Endothelial cell of umbilical vein (primary cell): ENCODE measurements around the gene TMEM120A. TPM values are rescaled to one million over a fixed set of nuclear protein-coding genes. Genes with fewer than 3 reads are reported as not detected.

ENCODE experiments used
- BruUV-seq: library from RNA; stranded (reverse); fragments of 400-500 nt; replicated peaks from 2 replicates; lab custom pipeline; 2021; lab: Mats Ljungman, UMichigan
- CTCF ChIA-PET: fragments of 300-600, 350-600 bp; sonication (Branson Sonifier 250); formaldehyde crosslinking; loops from one replicate; lab custom pipeline; 2021; ENCODE audit warnings: antibody characterized with exemption, inconsistent platforms; lab: Charles Lee
- POLR2A ChIA-PET: fragments of 300-600, 350-600 bp; sonication (Branson Sonifier 250); formaldehyde crosslinking; loops from one replicate; lab custom pipeline; 2021; ENCODE audit warnings: antibody characterized with exemption, inconsistent platforms; lab: Charles Lee
- DNase-seq: peaks from one replicate; pipeline ENCODE4 v3.0.0-alpha.2; 2011; ENCODE audit warnings: low read depth, low spot score
- FAIRE-seq: peaks from 2 replicates; lab custom pipeline; 2011; peaks lifted over from hg19 to GRCh38; lab: Jason Lieb, UNC
- H2AFZ ChIP-seq: 2 replicates; pipeline ENCODE4 v1.6.0; 2012; ENCODE audit warnings: low read depth, low read length, control low read depth, inconsistent platforms
- H3K27ac ChIP-seq: 2 replicates; pipeline ENCODE4 v1.5.1; 2011; ENCODE audit warnings: low read depth, mild to moderate bottlenecking, control low read depth, low read length, moderate library complexity; ENCODE audit not compliant: insufficient read depth
- H3K27me3 ChIP-seq, 2 experiments: 2 replicates each; pipeline versions ENCODE4 v1.6.0 to v1.6.1; 2011; ENCODE audit warnings: low read length in 2 of 2, mixed read lengths in 1 of 2; ENCODE audit not compliant: control insufficient read depth in 2 of 2, insufficient read depth in 2 of 2
- H3K36me3 ChIP-seq, 2 experiments: 2 replicates in 1 of 2; 3 replicates in 1 of 2; pipeline ENCODE4 v1.5.1; 2011; ENCODE audit warnings: low read length in 2 of 2, mild to moderate bottlenecking in 1 of 2, moderate library complexity in 1 of 2; ENCODE audit not compliant: control insufficient read depth in 2 of 2, insufficient read depth in 2 of 2; ENCODE audit errors: extremely low read depth in 1 of 2
- H3K4me1 ChIP-seq: 3 replicates; pipeline ENCODE4 v1.5.1; 2011; ENCODE audit warnings: mild to moderate bottlenecking, low read length; ENCODE audit not compliant: control insufficient read depth, insufficient read depth; ENCODE audit errors: extremely low read depth
- H3K4me2 ChIP-seq: 2 replicates; pipeline ENCODE4 v1.6.1; 2011; ENCODE audit warnings: low read length, control low read depth, mixed read lengths; ENCODE audit not compliant: insufficient read depth
- H3K4me3 ChIP-seq, 3 experiments: fragments of 200-600 bp in 1 of 3; sonication (generic), shearing (Covaris generic) in 1 of 3; replicated peaks in 1 of 3; 2 replicates each; pipeline ENCODE4 v1.5.1; 2011 to 2016; ENCODE audit warnings: control low read depth in 3 of 3, low read length in 3 of 3, mild to moderate bottlenecking in 2 of 3, inconsistent platforms in 1 of 3, low read depth in 1 of 3, moderate library complexity in 1 of 3; ENCODE audit not compliant: insufficient read depth in 1 of 3
- H3K79me2 ChIP-seq: 2 replicates; pipeline ENCODE4 v1.6.0; 2012; ENCODE audit warnings: low read length, inconsistent platforms; ENCODE audit not compliant: control insufficient read depth, insufficient read depth
- H3K9ac ChIP-seq: replicated peaks from 2 replicates; pipeline ENCODE3; 2011; ENCODE audit warnings: low read length, control low read depth; ENCODE audit not compliant: insufficient read depth; ENCODE audit errors: extremely low read depth
- H3K9me1 ChIP-seq: replicated peaks from 3 replicates; pipeline ENCODE4 v1.6.0; 2011; ENCODE audit warnings: mild to moderate bottlenecking, low read length; ENCODE audit not compliant: control insufficient read depth, insufficient read depth; ENCODE audit errors: extremely low read depth
- H3K9me3 ChIP-seq: replicated peaks from 2 replicates; pipeline ENCODE4 v1.5.1; 2012; ENCODE audit warnings: low read length, inconsistent platforms; ENCODE audit not compliant: control insufficient read depth, insufficient read depth
- H4K20me1 ChIP-seq: replicated peaks from 2 replicates; pipeline ENCODE3; 2011; ENCODE audit warnings: mild to moderate bottlenecking, low read length; ENCODE audit not compliant: control insufficient read depth, insufficient read depth; ENCODE audit errors: extremely low read depth
- EZH2 ChIP-seq: IDR thresholded peaks from 2 replicates; pipeline ENCODE4 v1.6.1; 2012; ENCODE audit warnings: borderline replicate concordance, low read depth, mild to moderate bottlenecking, moderate library complexity, low read length, inconsistent platforms; ENCODE audit not compliant: severe bottlenecking
- FOS ChIP-seq: IDR thresholded peaks from 2 replicates; pipeline ENCODE4 v1.6.1; 2011; ENCODE audit warnings: mild to moderate bottlenecking, low read length, moderate library complexity, borderline replicate concordance; ENCODE audit not compliant: insufficient read depth
- GATA2 ChIP-seq: IDR thresholded peaks from 2 replicates; pipeline ENCODE4 v1.7.0; 2011; ENCODE audit warnings: low read depth, mild to moderate bottlenecking, moderate library complexity, mixed read lengths, low read length; ENCODE audit not compliant: insufficient read length, insufficient read depth
- JUN ChIP-seq: IDR thresholded peaks from 2 replicates; pipeline ENCODE4 v1.6.1; 2011; ENCODE audit warnings: borderline replicate concordance, low read depth; ENCODE audit not compliant: insufficient read length, insufficient read depth
- MYC ChIP-seq: IDR thresholded peaks from one replicate; pipeline ENCODE4 v1.6.1; 2011; ENCODE audit warnings: mild to moderate bottlenecking, low read depth, low read length
- POLR2A ChIP-seq: IDR thresholded peaks from 2 replicates; pipeline ENCODE4 v1.6.1; 2012; ENCODE audit warnings: low read depth, mild to moderate bottlenecking, control low read depth, low read length
- POLR2AphosphoS5 ChIP-seq: IDR thresholded peaks from 2 replicates; pipeline ENCODE4 v1.6.1; 2012; ENCODE audit warnings: low read depth, mild to moderate bottlenecking, control low read depth, low read length, moderate library complexity; ENCODE audit not compliant: insufficient read depth
- dilution Hi-C: fragments of 300-500 bp; cut with MboI; formaldehyde crosslinking; loops from one replicate; pipeline ENCODE4 v1.15.0; 2019; ENCODE audit warnings: low sequenced_read_pairs; ENCODE audit not compliant: extremely low pct_ligation_motif_present
- intact Hi-C: fragments of 100-400 bp; cut with micrococcal nuclease; formaldehyde crosslinking; loops from one replicate; pipeline ENCODE4 v1.10.0; 2022
- polyA plus RNA-seq, 4 experiments: library from polyadenylated mRNA; depleted of rRNA in 3 of 4; stranded (reverse) in 3 of 4; unstranded in 1 of 4; fragments of >200 nt; gene quantifications; 2 replicates each; pipeline versions ENCODE4 v1.2.1 to v1.2.3, GENCODE V29; 2011 to 2012; ENCODE audit warnings: missing spikeins in 1 of 4
- total RNA-seq: library from RNA; stranded (reverse); gene quantifications from 2 replicates; pipeline ENCODE4 v1.2.3, GENCODE V29; 2021
- TF ChIP-seq, protein P1 (sequence below): IDR thresholded peaks from 2 replicates; pipeline ENCODE4 v1.6.1; 2011; ENCODE audit not compliant: insufficient read depth, insufficient read length
- TF ChIP-seq, protein P2 (sequence below), 2 donors: IDR thresholded peaks; 1 replicate in 1 of 2; 2 replicates in 1 of 2; pipeline ENCODE4 v1.5.1; 2011; ENCODE audit warnings: low read length in 2 of 2, mild to moderate bottlenecking in 2 of 2, moderate library complexity in 2 of 2, control low read depth in 1 of 2, inconsistent platforms in 1 of 2, low read depth in 1 of 2; ENCODE audit not compliant: insufficient read depth in 1 of 2; ENCODE audit errors: extremely low read depth in 1 of 2

TMEM120A gene
- total and polyA plus RNA-seq, 2 donors (not counting 3 experiments of a cell fraction or from before 2014, with no cell fraction given): 38.6 to 133 TPM

DNA sequence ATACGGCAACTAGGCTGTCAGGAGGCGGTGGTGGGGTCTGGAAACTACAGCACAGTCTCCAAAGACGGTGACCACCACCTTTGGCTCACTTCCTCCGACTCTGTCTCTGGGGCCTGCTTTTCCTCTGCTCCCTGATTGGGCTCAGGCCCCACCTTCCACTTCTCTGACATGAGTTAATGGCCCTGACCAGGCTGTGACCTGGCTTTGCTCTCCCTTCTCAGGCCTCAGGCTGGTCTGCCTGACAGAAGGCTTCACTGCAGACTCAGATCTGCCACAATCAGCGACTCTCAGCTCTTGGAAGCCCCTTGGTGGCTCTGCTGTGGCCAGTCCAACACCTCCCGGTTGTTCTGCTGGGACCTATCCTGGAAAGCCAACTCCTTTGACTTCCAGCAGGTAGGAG, 45.7 kb upstream of the TMEM120A start:
- FAIRE-seq: no peak

More for the DNA sequence above, 45.7 kb upstream of the TMEM120A start:
- no peak overlapping the region for H3K27ac ChIP-seq
- H3K9me3 ChIP-seq: no peaks in the 10 kb centered on the region
- H3K4me3 ChIP-seq: no peak overlapping the region
- ChIA-PET POLR2A (interaction anchor here (0.6 kb wide), 1 partner anchor 118 kb away, joined by 3 read pairs; no protein-coding TSS in a partner anchor), CTCF (no interaction called here)
- H3K4me1 ChIP-seq: no peaks in the 10 kb centered on the region
- no peak overlapping the region for H3K4me2 ChIP-seq
- H3K36me3 ChIP-seq: peaks cover 0 to 2% of the 10 kb centered on the region in 2 experiments
- H3K27me3 ChIP-seq: no peaks in the 10 kb centered on the region
- DNase-seq: no peak
- intact Hi-C loops (no loop called here), dilution Hi-C loops (no loop called here)
- H3K9me1 ChIP-seq: no peaks in the 10 kb centered on the region
- BruUV-seq: no TSS peak
- H4K20me1 ChIP-seq: no peaks in the 10 kb centered on the region
- peaks cover 2% of the 10 kb centered on the region for H3K79me2 ChIP-seq
- TF ChIP-seq FOS (no peak), POLR2AphosphoS5 (no peak), GATA2 (no peak), MYC (no peak), EZH2 (no peak), POLR2A (no peak), JUN (no peak)
- TF ChIP-seq, protein P1, sequence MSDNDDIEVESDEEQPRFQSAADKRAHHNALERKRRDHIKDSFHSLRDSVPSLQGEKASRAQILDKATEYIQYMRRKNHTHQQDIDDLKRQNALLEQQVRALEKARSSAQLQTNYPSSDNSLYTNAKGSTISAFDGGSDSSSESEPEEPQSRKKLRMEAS: no peak
- TF ChIP-seq, protein P2, sequence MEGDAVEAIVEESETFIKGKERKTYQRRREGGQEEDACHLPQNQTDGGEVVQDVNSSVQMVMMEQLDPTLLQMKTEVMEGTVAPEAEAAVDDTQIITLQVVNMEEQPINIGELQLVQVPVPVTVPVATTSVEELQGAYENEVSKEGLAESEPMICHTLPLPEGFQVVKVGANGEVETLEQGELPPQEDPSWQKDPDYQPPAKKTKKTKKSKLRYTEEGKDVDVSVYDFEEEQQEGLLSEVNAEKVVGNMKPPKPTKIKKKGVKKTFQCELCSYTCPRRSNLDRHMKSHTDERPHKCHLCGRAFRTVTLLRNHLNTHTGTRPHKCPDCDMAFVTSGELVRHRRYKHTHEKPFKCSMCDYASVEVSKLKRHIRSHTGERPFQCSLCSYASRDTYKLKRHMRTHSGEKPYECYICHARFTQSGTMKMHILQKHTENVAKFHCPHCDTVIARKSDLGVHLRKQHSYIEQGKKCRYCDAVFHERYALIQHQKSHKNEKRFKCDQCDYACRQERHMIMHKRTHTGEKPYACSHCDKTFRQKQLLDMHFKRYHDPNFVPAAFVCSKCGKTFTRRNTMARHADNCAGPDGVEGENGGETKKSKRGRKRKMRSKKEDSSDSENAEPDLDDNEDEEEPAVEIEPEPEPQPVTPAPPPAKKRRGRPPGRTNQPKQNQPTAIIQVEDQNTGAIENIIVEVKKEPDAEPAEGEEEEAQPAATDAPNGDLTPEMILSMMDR (IDR thresholded peaks at IDR 0.05; ENCODE audit: extremely low read depth in 1 of 2, insufficient read depth in 1 of 2, low read depth in 1 of 2, low read length in 2 of 2): no peak
- no peak overlapping the region for H3K9ac ChIP-seq
- H2AFZ ChIP-seq: no peak overlapping the region
